Fibroblast of skin of right quadriceps (primary cell): Measurements from ENCODE around the gene BUD13.

ENCODE experiments used
- DNase-seq: peaks from one replicate; pipeline ENCODE4 v3.0.0-alpha.2; 2013

Gene BUD13

DNA sequence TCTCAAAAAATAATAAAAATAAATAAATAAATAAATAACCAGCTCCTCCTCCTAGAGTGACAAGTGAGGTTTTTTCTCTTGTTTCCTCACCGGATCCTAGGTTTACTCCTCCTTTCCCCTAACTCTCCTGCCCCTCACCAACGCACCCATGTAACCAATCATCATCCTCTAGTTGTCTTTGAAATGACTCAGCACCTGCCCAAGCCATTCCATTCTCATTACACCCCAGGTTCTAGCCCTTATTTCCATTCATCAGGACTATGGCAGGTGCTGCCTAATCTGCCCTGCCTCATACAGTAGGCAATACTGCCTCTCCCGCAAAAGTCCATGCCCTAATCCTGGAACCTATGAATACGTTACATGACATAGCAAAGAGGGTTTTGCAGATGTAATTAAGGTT is 60.4 kb downstream of the BUD13 start:
- DNase-seq, result no peak

DNA sequence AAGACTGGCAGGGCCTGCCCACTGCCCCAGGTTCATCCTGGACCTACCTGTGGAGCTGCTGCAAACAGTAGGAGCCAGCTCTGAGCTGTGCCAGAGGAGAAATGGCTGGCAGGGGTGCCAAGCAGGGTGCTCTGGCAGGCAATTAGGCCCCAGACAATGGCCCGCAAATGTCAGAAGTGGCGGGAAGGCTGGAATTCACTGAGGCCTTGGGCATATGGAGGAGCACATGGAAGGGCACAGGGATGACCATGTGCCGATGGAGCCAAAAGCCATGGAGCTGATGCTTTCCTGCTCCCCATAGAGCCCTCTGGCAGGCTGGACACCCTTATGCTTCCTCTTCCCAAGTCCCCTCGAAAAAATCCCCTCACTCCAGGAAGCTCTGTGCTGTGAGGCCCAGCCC is 62.0 kb downstream of the BUD13 start:
- no peak for DNase-seq

DNA sequence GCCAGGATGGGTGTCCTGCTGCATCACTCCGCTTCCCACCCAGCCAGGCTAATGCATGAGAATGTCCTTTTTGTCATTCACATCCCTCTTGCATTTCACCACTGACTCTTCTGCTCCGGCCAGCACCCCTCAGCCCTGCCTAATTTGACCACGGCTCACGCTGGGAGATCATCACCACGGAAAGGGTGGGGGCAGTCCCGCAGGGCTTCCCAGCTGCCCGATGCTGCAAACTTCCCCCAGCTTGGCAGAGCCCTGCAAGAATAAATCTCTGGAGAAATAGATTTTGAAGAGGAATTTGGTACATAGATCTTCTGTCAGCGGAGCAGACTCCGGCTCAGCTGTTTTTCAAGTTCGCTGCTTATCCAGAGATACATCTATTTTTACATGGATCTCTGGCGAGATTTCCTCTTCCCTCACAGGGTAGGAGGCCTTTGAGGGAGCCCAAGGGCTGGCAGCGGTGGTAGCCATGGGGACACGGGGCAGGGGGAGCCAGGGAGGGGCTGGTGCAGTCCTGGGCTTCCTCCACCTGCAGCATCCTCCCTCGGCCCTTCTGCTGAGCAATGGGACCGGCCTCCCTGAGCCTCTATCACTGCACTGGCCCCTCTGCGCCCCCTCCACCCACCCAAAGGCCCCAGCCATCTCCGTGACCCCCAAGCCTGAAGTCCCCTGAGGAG is 62.6 kb downstream of the BUD13 start:
- no peak for DNase-seq

DNA sequence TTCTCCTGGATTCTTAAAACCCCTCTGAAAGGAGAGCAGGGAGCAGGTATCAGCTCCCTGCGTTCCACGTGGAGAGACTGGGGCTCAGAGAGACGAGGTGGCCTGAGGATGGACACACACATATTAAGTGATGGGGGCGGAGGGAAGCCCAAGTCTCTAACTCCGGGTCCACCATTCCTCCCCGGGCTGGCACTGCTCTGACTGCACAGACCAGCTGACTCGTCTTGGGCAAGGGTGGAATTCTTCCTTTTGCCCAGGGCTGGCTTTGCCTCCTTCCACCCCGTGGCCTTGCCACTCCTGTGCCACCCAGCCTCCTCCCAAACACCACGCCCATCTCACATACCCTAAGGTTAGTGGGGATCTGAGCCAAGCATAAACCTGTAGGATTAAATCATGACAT is 65.0 kb downstream of the BUD13 start:
- DNase-seq, result no peak

DNA sequence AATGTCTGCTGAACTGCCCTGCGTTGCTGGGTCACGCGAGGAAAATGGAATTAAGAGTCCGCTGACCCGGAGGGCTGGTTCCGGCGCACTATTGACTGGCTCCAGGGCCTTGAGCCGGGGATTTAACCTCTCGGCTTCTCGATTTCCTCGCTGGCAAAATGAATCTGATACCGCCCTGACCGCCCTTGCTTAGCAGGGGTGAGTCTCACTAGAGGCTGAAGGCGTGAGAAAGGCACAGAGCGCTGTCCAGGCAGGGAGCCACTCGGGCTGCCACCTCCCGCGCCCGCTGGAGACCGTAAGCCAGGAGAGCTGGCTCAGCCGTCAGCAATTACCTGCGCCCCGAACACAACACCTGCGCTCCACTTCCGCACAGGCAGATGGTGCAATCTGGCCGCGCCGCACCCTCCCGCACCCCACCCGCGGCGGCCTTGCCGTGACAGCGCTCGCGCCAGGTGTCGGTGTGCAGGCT is 65.6 kb downstream of the BUD13 start:
- DNase-seq, result no peak

DNA sequence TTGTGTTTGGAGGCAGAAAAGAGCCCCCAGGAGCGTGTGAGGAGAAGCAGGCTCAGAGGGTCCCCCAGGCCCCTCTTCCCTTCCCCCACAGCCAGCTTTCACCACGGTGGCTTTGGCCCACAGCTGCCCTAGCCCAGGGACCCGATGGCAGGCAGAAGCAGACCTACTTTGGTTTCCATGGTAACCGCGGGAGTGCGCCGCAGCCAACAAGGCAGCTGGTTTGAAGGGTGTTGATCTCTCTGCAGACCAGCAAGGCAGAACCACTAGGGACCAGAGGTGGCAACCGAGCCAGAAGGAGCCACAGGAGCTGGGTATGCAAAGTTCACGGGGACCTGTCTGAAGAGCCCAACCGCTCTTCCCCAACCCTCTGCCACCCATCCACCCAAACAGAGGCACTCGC is 69.4 kb downstream of the BUD13 start:
- no peak for DNase-seq

DNA sequence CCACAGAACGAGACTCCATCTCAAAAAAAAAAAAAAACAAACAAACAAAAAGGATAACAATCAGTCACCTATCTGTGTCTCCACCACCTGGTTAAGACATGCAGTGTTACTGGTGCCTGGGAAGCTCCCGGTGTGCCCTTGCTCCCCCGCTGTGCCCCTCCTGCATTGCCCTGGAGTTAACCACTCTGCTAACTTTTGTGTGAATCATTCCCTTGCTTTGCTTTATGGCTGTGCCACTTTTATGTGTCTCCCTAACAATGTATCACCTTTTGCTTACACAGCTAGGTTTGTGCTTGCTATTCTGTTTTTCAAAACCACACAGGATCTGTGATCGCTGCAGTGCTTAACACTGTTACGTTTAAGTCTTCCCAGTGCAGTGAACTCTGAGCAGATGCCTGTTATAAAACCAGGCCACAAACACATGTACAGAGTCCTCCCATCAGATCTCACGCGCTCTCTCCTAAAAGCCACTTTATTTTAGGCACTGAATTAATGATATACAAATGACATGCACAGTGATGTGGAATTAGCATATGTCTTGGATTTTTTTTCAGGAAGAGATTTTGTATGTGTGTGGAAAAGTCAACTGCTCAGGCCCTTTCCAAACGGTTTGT is 69.9 kb downstream of the BUD13 start:
- no peak for DNase-seq

DNA sequence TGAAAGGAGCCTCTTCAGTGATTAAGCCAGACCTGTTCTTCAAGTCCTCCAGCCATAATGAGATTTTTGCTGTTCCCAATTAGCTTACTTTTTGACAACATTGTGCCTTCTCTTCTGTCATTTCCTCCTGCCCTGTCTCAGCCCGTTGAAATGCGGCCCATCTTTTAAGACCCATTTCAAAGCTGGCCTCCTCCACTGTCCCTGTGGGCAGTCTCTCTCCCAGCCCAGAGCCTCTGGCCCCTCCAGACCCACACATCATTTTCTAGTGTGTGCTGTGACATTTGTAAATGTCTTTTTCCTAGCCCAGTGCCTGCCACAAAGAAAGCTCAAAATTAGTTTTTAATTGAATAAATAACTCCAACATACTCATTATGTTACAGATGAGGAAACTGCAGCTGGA is 70.9 kb downstream of the BUD13 start:
- DNase-seq, result no peak

DNA sequence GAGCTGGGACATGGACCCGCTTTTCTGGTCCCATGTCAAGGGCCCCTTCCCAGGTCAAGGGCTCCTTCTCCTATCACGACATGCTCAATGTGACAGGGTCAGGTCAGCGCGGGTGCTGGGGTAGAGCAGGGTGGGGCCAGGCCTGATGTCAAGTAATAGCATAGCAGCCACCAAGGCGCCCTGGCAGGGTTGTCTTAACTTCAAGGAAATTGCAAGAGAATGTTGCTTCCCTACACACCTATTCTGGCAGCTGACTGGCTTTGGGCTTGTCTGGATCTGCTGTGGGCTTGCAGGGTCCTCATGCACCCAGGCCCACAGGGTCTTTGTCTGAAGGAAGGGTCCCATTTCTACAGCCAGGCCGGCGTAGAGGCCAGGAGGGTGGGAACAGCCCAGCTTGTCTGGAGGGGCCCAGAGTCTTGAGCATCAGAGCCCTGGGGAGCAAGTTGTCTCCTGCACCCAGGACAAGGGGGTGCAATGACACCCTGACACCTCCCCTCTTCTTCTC is 71.4 kb downstream of the BUD13 start:
- no peak for DNase-seq

DNA sequence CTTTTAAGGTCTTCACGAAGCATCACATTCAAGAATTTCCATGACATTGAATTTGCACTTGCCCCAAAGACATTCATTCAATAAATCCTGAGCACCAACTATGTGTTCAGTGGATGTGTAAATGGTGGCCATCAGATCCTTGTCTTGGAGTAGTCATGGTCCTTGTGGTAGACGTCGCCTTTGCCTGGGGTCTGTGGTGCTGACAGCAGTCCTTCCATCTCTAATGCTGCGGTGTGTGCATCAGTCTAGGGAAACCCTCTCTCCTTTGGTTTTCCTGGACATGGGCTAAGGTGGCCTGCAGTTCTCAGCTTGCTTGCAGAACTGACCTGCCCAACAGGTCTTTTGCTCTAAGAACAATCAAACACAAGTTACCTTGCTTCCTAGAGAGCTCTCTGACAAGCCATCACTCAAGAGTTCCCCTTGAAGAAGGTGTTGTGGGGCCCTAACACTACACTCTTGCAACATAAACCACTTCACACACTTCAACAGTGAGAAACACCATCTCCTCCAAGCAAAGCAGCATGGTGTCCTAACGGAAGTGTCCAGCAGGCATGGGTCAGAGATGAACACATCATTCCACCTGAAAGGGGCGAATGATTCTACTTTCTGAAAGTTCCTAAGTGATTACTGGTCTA is 72.1 kb downstream of the BUD13 start:
- no peak for DNase-seq
